ENCODE measurements around the gene MAPRE3. TPM values are rescaled to one million over a fixed set of nuclear protein-coding genes. Genes with fewer than 3 reads are reported as not detected.
"Not testable (repeated sequence)": the region's sequence is repeated elsewhere in the genome, so short reads cannot be mapped to it uniquely, and the experiment has no call there.

MAPRE3 gene
- total RNA-seq, 4 donors from 2014 or later: 16.6 to 26.4 (median 19.7) TPM

- Histone ChIP-seq H3K27ac (peak overlapping the region; percentile 81 to 98 (median 93)), H3K4me3 (no peak overlapping the region), H3K27me3 (no peaks in the 10 kb centered on the region), H3K4me1 (peaks cover 0 to 70% (median 25%) of the 10 kb centered on the region in 4 donors), H3K9me3 (no peaks in the 10 kb centered on the region), H3K36me3 (peaks cover 0 to 18% (median 0%) of the 10 kb centered on the region in 3 donors)
- no peak for TF ChIP-seq POLR2A (IDR thresholded peaks at IDR 0.05)
- TF ChIP-seq CTCF (IDR thresholded peaks at IDR 0.05): no peak
- TF ChIP-seq EP300 (IDR thresholded peaks at IDR 0.05): no peak
- DNase-seq (ENCODE audit: low spot score in 2 of 2): no peak
- WGBS, 2 donors: 66 to 69% methylated on average over 5 of the region's 5 CpGs
Observed at GRCh38 chr2:27072920-27073319, 102.5 kb downstream of the MAPRE3 start.

GRCh38 chr2:27073782-27074181, 103.3 kb downstream of the MAPRE3 start:
- Histone ChIP-seq H3K4me3 (no peak overlapping the region), H3K4me1 (peaks cover 0 to 70% (median 28%) of the 10 kb centered on the region in 4 donors), H3K27me3 (no peaks in the 10 kb centered on the region), H3K9me3 (no peaks in the 10 kb centered on the region), H3K27ac (peak overlapping the region in 2 of 4 donors; percentile 57 to 71), H3K36me3 (peaks cover 0 to 10% (median 0%) of the 10 kb centered on the region in 3 donors)
- DNase-seq (ENCODE audit: low spot score in 2 of 2): no peak
- WGBS, 2 donors: 19 to 23% methylated on average over 2 of the region's 2 CpGs
- no peak for TF ChIP-seq EP300 (IDR thresholded peaks at IDR 0.05)
- TF ChIP-seq CTCF (IDR thresholded peaks at IDR 0.05): no peak
- TF ChIP-seq POLR2A (IDR thresholded peaks at IDR 0.05): no peak

GRCh38 chr2:27074738-27075565, 104.5 kb downstream of the MAPRE3 start:
- Histone ChIP-seq H3K4me1 (peaks cover 0 to 70% (median 36%) of the 10 kb centered on the region in 4 donors), H3K4me3 (no peak overlapping the region), H3K27ac (no peak overlapping the region), H3K27me3 (no peaks in the 10 kb centered on the region), H3K9me3 (no peaks in the 10 kb centered on the region), H3K36me3 (no peaks in the 10 kb centered on the region)
- 54 to 59% methylated on average over 4 of the region's 4 CpGs for WGBS, 2 donors
- DNase-seq (ENCODE audit: low spot score in 2 of 2): no peak
- TF ChIP-seq EP300 (IDR thresholded peaks at IDR 0.05) (no peak), POLR2A (IDR thresholded peaks at IDR 0.05) (no peak), CTCF (IDR thresholded peaks at IDR 0.05) (no peak)

GRCh38 chr2:27075566-27075871, 105.1 kb downstream of the MAPRE3 start:
- H3K9me3 ChIP-seq; H3K4me3 ChIP-seq; H3K27me3 ChIP-seq; DNase-seq (ENCODE audit: low spot score in 2 of 2); H3K36me3 ChIP-seq: not testable (repeated sequence)
- 80 to 84% methylated on average over 6 of the region's 6 CpGs for WGBS, 2 donors
- H3K27ac ChIP-seq: peak overlapping the region in 1 of 4 donors; percentile 94
- H3K4me1 ChIP-seq: peaks cover 0 to 70% (median 36%) of the 10 kb centered on the region in 4 donors

- Histone ChIP-seq H3K9me3 (no peaks in the 10 kb centered on the region), H3K4me1 (peaks cover 0 to 75% (median 38%) of the 10 kb centered on the region in 4 donors), H3K27me3 (no peaks in the 10 kb centered on the region), H3K36me3 (no peaks in the 10 kb centered on the region), H3K27ac (peak overlapping the region in 1 of 4 donors; percentile 94), H3K4me3 (no peak overlapping the region)
- no peak for DNase-seq (ENCODE audit: low spot score in 2 of 2)
- TF ChIP-seq EP300 (IDR thresholded peaks at IDR 0.05): no peak
- no peak for TF ChIP-seq CTCF (IDR thresholded peaks at IDR 0.05)
- no peak for TF ChIP-seq POLR2A (IDR thresholded peaks at IDR 0.05)
- 86 to 88% methylated on average over 4 of the region's 4 CpGs for WGBS, 2 donors
Observed at GRCh38 chr2:27076323-27076722, 105.9 kb downstream of the MAPRE3 start.

Other genes starting within 250 kb of the MAPRE3 start
- 10 to 100 TPM; 30.1 to 51.6 (median 43.3) TPM for gene SLC35F6, start 206.4 kb upstream of the MAPRE3 start, total RNA-seq
- 1 to 10 TPM in 2 of 4 donors, not detected in 2; 3.3 to 3.5 TPM for gene CENPA, start 184.6 kb upstream of the MAPRE3 start, total RNA-seq
- gene DPYSL5, start 122.5 kb upstream of the MAPRE3 start, total RNA-seq: not detected
- 10 to 100 TPM; 45.7 to 71.4 (median 53.4) TPM for gene TMEM214, start 62.3 kb downstream of the MAPRE3 start, total RNA-seq
- 10 to 100 TPM; 12.1 to 14.4 (median 14.3) TPM for gene AGBL5, start 81.0 kb downstream of the MAPRE3 start, total RNA-seq
- gene OST4, start 101.0 kb downstream of the MAPRE3 start, total RNA-seq: 100 to 1,000 TPM; 111 to 217 (median 166) TPM
- 10 to 100 TPM; 56.6 to 95.1 (median 70.1) TPM for gene EMILIN1, start 108.0 kb downstream of the MAPRE3 start, total RNA-seq
- 10 to 100 TPM in 2 of 4 donors, 1 to 10 TPM in 2; 5.1 to 12.2 (median 9.1) TPM for gene KHK, start 116.1 kb downstream of the MAPRE3 start, total RNA-seq
- gene CGREF1, start 148.5 kb downstream of the MAPRE3 start, total RNA-seq: 10 to 100 TPM in 1 of 4 donors, 1 to 10 TPM in 3; 2.8 to 15.9 (median 8.4) TPM
- under 1 TPM in 3 of 4 donors, not detected in 1; 0.42 to 0.78 (median 0.44) TPM for gene ABHD1, start 153.2 kb downstream of the MAPRE3 start, total RNA-seq
- gene PREB, start 164.0 kb downstream of the MAPRE3 start, total RNA-seq: 100 to 1,000 TPM in 1 of 4 donors, 10 to 100 TPM in 3; 54.4 to 114 (median 80.1) TPM
- not detected for gene PRR30, start 168.8 kb downstream of the MAPRE3 start, total RNA-seq
- gene TCF23, start 178.4 kb downstream of the MAPRE3 start, total RNA-seq: not detected
- 100 to 1,000 TPM; 107 to 210 (median 124) TPM for gene ATRAID, start 241.4 kb downstream of the MAPRE3 start, total RNA-seq
- gene SLC5A6, start 241.6 kb downstream of the MAPRE3 start, total RNA-seq: 10 to 100 TPM; 19.0 to 50.0 (median 41.5) TPM
- 10 to 100 TPM; 18.6 to 69.6 (median 32.9) TPM for gene CAD, start 246.7 kb downstream of the MAPRE3 start, total RNA-seq